ENCODE results near the gene GPR35.
A peak's percentile ranks its signal among the peaks of the same experiment; 100 is the strongest.

The GPR35 gene

DNA sequence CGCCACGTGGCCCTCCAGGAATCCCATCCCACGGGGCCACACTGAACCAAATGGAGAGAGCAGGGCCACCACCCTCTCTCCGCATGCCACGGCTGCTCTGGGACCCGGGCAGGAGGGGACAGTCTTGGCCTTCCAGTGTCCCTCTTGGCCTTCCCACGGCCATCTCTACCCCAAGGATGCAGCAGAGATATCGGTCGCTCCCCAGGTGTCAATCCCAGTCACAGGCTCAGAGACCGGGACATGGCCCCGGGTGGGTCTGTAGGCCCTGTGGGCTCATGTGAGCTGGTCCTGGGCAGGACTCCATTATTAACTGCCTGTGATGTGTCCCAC lies 23.5 kb upstream of the GPR35 start:
- no peak for TF ChIP-seq SPI1 (IDR thresholded peaks at IDR 0.05; ENCODE audit: low read depth, low read length)
- no peak for TF ChIP-seq POLR2AphosphoS5 (IDR thresholded peaks at IDR 0.05; ENCODE audit: low read depth, low read length)
- no peak for TF ChIP-seq POLR2A (IDR thresholded peaks at IDR 0.05; ENCODE audit: low read depth, low read length)
- TF ChIP-seq TAF1 (IDR thresholded peaks at IDR 0.05; ENCODE audit: low read depth, low read length), result no peak
- no peak for DNase-seq (ENCODE audit: insufficient read length, low spot score)
- FAIRE-seq, result no peak

DNA sequence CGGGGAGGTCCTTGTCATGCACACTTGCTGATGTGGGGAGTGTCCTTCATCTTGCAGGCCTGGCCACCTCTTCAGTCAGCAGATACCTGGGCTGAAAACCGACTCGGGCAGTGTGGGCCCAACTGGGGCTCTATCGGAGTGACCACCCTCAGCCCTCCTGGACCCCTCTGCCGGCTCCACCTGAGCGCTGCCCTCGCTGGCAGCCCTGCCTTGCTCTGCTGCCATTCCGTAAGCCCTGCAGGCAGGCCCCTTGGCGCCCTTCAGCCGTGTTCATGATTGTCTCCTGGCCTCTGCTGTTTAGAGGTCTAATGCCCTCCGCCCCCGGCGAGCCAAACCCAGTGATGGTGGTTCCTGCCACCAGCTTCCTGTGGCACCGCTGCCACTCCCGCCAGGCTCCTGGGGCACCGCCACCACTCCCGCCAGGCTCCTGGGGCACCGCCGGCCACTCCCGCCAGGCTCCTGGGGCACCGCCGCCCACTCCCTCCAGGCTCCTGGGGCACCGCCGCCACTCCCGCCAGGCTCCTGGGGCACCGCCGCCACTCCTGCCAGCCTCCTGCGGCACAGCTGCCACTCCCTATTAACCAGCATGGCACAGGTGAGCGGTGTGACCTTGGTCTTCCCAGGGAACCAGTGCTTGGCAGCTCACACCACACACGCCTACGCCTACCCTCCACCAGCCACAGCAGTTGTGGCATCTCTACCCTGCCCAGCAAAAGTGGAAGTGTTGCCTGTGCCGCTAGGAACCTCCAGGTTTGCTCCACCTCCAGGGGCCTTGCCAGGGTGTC lies 22.8 kb upstream of the GPR35 start:
- TF ChIP-seq TAF1 (IDR thresholded peaks at IDR 0.05; ENCODE audit: low read depth, low read length), result no peak
- no peak for TF ChIP-seq POU2F2 (IDR thresholded peaks at IDR 0.05; ENCODE audit: low read depth, low read length)
- TF ChIP-seq POLR2AphosphoS5 (IDR thresholded peaks at IDR 0.05; ENCODE audit: low read depth, low read length), result no peak
- no peak for TF ChIP-seq PAX5 (IDR thresholded peaks at IDR 0.05; ENCODE audit: insufficient read depth, low read length, severe bottlenecking)
- no peak for TF ChIP-seq POLR2A (IDR thresholded peaks at IDR 0.05; ENCODE audit: low read depth, low read length)
- no peak for TF ChIP-seq SPI1 (IDR thresholded peaks at IDR 0.05; ENCODE audit: low read depth, low read length)
- DNase-seq (ENCODE audit: insufficient read length, low spot score) (no peak), FAIRE-seq (no peak)

DNA sequence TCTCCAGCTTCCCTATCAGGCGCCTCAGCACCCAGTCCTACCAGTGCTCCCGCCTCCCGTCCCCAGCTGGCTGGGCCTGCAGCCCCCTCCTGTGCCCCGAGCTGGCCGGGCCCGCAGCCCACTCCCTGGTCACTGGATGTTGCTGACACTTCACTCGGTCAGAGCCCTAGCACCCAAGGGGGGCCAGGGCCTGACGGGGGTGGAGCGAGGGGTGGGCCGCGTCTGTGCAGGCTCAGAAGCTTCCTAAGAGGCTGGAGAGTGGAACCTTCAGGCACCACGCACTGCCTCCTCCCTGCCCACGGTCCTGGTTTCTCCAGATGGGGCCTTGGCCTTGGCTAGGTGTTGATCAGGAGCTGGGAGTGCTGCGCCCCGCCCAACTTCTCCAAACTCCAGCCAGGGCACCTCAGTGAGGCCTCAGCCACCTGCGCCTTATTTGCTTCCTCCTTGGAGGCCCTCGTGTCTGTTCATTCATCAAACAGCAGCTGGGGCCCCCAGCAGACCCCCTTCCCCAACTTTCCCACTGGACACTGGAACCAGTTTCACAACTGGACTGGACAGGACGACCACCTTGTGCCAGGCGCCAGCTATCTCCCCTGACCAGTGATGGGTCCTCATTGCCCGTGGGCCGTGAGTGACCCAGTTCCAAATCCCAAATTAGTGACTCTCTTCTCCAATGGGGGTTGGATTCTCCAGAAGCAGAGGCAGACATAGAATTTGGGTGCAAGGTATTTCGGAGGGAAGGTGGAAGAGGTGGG lies 22.0 kb upstream of the GPR35 start:
- TF ChIP-seq PAX5 (IDR thresholded peaks at IDR 0.05; ENCODE audit: insufficient read depth, low read length, severe bottlenecking) (no peak), POLR2AphosphoS5 (IDR thresholded peaks at IDR 0.05; ENCODE audit: low read depth, low read length) (no peak), TAF1 (IDR thresholded peaks at IDR 0.05; ENCODE audit: low read depth, low read length) (no peak), POLR2A (IDR thresholded peaks at IDR 0.05; ENCODE audit: low read depth, low read length) (no peak), POU2F2 (IDR thresholded peaks at IDR 0.05; ENCODE audit: low read depth, low read length) (no peak), SPI1 (IDR thresholded peaks at IDR 0.05; ENCODE audit: low read depth, low read length) (no peak)
- DNase-seq (ENCODE audit: insufficient read length, low spot score), result no peak
- no peak for FAIRE-seq

DNA sequence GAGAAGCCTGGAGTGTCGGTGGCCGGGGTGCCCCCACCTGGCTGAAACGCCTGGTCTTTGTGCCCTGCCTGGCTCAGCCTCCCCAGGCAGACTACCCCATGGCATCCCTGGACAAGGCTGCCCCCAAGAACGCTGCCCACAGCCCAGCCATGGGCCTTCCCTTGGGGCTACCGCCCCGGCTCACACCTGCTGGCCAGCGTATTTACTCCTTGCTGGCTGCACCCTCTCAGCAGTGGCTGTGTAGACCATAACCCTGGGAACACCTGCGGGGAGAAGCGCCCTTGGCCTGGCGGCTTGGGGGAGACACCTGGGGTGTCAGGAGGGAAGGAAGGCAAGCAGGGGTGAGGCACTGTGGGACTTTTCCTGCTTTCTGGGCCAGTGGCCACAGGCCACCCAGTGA lies 21.4 kb upstream of the GPR35 start:
- TF ChIP-seq PAX5 (IDR thresholded peaks at IDR 0.05; ENCODE audit: insufficient read depth, low read length, severe bottlenecking) (no peak), POU2F2 (IDR thresholded peaks at IDR 0.05; ENCODE audit: low read depth, low read length) (no peak)
- no peak for FAIRE-seq
- no peak for DNase-seq (ENCODE audit: insufficient read length, low spot score)

DNA sequence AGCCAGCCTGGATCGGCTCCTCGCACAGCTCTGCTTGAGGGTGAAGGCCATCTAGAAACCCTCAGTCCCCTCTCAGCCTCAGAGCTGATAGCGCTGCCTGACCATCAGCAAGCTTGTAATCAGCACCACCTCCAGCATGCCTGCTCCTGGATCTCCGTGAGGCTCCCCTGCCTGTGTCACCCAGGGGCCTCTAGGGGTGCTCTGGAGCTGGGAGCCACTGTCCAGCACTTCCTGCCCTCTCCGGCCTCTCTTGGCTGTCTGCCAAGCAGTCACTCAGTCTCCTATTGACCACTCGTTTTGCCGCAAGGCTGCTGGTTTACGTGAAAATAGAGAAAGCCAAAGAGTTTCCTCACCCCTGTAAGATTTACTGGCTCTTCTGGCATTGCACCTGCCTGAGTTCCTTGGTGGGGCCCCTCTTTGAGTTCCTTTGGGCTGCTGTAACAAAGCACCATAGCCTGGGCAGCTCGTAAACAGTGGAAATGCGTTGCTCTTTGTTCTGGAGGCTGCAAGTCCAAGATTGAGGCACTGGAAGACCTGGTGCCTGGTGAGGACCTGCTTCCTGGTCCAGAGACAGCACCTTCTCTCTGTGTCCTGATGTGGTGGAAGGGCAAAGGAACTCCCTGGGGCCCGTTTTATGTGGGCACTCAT lies 20.9 kb upstream of the GPR35 start:
- TF ChIP-seq POU2F2 (IDR thresholded peaks at IDR 0.05; ENCODE audit: low read depth, low read length) (no peak), SPI1 (IDR thresholded peaks at IDR 0.05; ENCODE audit: low read depth, low read length) (no peak; the same call in 1 of the 2 replicates)
- DNase-seq (ENCODE audit: insufficient read length, low spot score) (peak; percentile 65), FAIRE-seq (no peak)

DNA sequence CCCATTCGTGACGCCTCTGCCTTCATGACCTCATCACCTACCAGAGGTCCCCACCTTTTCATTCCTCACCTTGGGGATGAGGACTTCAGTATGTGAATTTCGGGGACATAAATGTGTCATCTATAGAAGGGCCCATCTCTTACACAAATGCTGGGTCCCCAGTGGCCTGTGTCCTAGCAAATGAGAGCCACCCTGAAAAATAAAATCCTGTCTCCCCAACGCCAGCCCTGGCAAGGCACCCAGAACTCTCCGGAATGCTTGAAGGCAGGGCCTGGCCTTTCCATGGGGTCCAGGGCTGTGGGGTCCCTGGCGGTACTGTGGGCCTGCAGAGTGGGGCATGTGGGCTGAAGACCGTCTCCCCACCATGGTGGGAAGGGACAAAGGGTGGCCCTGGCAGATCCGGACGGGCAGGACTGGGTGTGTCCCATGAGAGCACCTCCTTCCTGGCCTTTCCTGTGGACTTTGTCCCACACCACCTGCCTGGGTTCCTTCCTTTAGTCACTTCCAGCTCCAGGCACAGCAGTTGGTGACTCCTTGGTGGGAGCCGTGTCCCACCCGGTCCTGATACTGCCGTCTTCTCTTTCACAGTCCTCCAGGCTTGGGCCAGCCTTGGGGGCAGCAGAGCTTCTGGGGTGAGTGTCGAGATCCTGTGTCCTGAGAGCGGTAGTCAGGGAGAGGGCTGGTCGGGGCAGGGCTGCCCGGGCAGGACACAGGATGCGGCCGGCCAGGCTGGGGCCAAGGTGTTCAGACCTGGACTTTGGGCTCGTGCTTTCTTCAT lies 20.2 kb upstream of the GPR35 start:
- FAIRE-seq, result no peak
- TF ChIP-seq POLR2AphosphoS5 (IDR thresholded peaks at IDR 0.05; ENCODE audit: low read depth, low read length), result no peak
- TF ChIP-seq TAF1 (IDR thresholded peaks at IDR 0.05; ENCODE audit: low read depth, low read length), result no peak
- no peak for TF ChIP-seq PAX5 (IDR thresholded peaks at IDR 0.05; ENCODE audit: insufficient read depth, low read length, severe bottlenecking)
- TF ChIP-seq POU2F2 (IDR thresholded peaks at IDR 0.05; ENCODE audit: low read depth, low read length), result no peak
- no peak for TF ChIP-seq POLR2A (IDR thresholded peaks at IDR 0.05; ENCODE audit: low read depth, low read length)
- no peak for TF ChIP-seq SPI1 (IDR thresholded peaks at IDR 0.05; ENCODE audit: low read depth, low read length)
- no peak for DNase-seq (ENCODE audit: insufficient read length, low spot score)

DNA sequence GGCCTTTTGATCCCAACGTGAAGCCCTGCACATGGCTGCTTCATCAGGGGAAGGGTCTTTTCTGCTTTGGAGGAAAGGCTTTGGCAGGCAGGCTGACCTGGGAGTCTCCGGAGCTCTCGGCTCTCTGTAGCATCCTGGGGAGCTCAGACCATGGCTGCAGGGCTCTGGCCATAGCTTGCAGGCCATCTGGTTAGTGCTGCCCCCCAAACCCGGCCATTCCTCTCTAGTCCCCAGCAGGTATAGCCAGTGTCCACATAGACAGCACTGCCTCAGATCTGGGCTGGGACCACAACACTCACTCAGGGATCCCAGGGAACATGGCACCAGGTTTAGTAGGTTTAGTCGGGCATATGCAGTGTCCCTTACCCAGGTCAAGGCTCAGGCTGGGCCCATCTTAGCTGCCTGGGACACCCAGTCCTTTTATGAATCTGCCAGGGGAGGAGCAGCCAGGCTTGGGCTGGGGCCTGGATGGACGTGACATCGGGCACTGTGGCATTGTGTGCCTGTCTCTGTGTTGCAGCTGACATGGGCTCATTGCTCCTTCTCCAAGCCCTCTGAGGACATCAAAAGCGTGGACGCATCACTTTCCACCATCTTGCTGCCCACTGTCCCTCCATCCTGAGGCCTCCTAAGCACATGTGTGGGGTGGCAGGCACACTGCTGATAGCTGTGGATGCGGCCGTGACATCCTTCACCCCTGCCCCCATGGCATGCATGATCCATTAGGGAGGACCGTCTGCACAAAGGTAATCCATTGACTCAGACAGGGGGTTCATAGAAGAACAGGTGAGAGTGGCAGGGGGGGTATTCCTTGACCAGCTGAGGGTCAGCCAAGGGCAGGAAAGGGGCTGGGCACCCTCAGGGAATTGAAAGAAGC lies 19.2 kb upstream of the GPR35 start:
- DNase-seq (ENCODE audit: insufficient read length, low spot score) (no peak), FAIRE-seq (no peak)
- TF ChIP-seq POU2F2 (IDR thresholded peaks at IDR 0.05; ENCODE audit: low read depth, low read length) (no peak), POLR2A (IDR thresholded peaks at IDR 0.05; ENCODE audit: low read depth, low read length) (no peak), POLR2AphosphoS5 (IDR thresholded peaks at IDR 0.05; ENCODE audit: low read depth, low read length) (no peak), SPI1 (IDR thresholded peaks at IDR 0.05; ENCODE audit: low read depth, low read length) (no peak), PAX5 (IDR thresholded peaks at IDR 0.05; ENCODE audit: insufficient read depth, low read length, severe bottlenecking) (no peak), TAF1 (IDR thresholded peaks at IDR 0.05; ENCODE audit: low read depth, low read length) (no peak)

DNA sequence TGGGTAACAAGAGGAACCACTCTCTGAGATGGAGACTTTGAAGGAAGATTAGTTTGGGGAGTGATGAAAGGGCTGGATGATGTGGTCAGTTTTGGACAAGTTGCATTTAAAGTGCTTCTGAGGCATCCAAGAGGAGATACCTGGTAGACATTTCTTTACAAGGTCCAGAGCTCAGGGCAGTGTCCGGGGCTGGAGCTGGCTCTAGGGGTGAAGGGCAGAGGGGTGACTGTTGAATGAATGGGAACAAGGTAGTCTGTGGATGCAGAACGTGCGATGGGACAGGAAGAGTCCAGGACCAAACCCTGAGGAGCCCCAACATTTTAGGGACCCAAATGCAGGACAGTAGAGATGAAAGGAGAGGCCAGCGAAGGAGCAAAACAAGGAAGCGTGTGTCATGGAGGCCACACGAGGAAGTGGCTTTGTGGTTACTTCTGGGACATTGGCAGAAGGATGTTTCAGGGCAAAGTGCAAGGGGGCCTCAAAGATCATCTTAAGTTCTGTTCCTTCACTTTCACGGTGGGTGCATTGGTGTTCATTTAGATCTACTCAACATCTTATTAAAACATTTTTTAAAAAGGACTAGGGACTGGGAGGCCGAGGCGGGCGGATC lies 13.6 kb upstream of the GPR35 start:
- TF ChIP-seq TAF1 (IDR thresholded peaks at IDR 0.05; ENCODE audit: low read depth, low read length) (no peak), POLR2AphosphoS5 (IDR thresholded peaks at IDR 0.05; ENCODE audit: low read depth, low read length) (no peak), POU2F2 (IDR thresholded peaks at IDR 0.05; ENCODE audit: low read depth, low read length) (no peak), PAX5 (IDR thresholded peaks at IDR 0.05; ENCODE audit: insufficient read depth, low read length, severe bottlenecking) (no peak)
- FAIRE-seq (no peak), DNase-seq (ENCODE audit: insufficient read length, low spot score) (no peak)
